Cardiac fibroblast (primary cell): Measurements from ENCODE around the gene FRS2.

Source experiments
- DNase-seq, 2 donors: peaks; one replicate each; pipeline versions ENCODE4 v3.0.0 to v3.0.0-alpha.2; 2010; ENCODE audit warnings: low read depth in 2 of 2
- H3K4me3 ChIP-seq, 2 donors: replicated peaks in 1 of 2; 1 replicate in 1 of 2; 2 replicates in 1 of 2; pipeline ENCODE4 v1.5.1; 2011; ENCODE audit warnings: low read depth in 2 of 2, low read length in 2 of 2, mild to moderate bottlenecking in 2 of 2, moderate library complexity in 1 of 2
- CTCF ChIP-seq: IDR thresholded peaks from one replicate; pipeline ENCODE4 v1.5.1; 2011; ENCODE audit warnings: low read depth, mild to moderate bottlenecking, low read length, inconsistent platforms

Gene FRS2

DNA sequence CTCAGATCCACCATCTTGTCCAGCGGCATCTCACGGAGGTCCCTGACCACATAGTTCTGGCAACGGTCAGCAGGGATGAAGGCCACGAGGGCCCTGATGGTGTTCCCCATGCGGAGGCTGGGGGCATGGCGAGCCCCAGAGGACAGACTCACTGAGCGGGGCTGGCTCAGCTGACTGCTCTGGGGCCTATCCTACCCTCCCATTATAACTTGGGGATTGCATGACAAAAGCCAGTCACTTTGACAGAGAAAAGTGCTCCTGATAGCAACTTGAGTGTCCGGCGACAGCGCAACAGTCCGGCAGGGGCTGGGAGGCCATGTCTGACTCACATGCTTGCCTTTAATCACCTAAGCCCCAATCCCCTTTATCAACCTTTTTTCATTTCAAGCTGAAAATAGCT is 140.5 kb downstream of the FRS2 start, which contains the start of gene LRRC10:
Gene LRRC10, minus strand, starts transcription at position 179 of the 400 bp plus-strand sequence. Its CDS starts 69 bp downstream, at position 110.
- H3K4me3 ChIP-seq, result no peak within 1 kb of the TSS
- no peak for DNase-seq
- TF ChIP-seq CTCF, result no peak

- DNase-seq, result no peak
- no peak for TF ChIP-seq CTCF
- H3K4me3 ChIP-seq, result no peak overlapping the region
Measured at GRCh38 chr12:69613351-69613750, 143.2 kb downstream of the FRS2 start.

DNA sequence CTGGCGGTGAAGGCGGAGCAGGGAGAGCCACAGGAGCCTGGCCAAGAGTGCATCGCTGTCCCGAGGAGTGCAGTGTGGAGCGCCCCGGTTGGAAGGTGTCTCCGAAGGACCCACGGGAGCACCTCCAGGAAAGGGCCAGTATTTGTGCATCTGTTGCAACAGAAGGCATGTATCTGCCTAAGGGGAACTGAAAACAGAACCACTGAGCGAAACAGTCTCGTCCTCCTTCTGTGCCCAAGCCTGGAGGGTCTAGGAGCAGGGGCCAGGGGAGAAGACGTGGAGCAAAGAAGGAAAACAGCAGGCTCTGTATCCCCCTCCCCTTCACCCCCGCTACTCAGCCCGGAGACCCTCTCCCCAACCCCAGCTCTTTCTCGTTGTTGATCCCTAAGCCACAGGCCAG is 145.8 kb downstream of the FRS2 start:
- DNase-seq, result no peak
- no peak for TF ChIP-seq CTCF
- H3K4me3 ChIP-seq, result no peak overlapping the region

DNA sequence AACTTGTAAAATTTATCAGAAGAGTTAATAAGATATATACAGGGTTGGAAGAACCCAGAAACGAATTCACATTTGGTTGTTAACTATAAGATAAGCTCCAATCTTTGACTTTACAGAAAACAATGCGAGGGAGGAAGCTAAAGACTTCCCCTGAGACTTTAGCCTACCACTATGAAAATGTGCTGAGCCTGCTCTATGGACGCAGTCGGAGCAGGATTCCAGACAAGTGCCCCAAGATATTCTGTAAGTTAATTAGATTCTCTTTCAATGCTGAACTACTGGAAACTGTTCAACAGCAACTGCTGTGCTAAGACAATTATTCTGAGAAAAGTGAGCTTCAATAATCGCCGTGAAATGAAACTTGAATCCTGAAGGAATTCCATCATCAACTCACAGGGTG is 148.9 kb downstream of the FRS2 start:
- TF ChIP-seq CTCF, result no peak
- H3K4me3 ChIP-seq, result no peak overlapping the region
- peak in 1 of 2 donors; percentile 49 for DNase-seq

GRCh38 chr12:69620077-69620476 is 149.9 kb downstream of the FRS2 start:
- H3K4me3 ChIP-seq, result no peak overlapping the region
- no peak for TF ChIP-seq CTCF
- no peak for DNase-seq

DNA sequence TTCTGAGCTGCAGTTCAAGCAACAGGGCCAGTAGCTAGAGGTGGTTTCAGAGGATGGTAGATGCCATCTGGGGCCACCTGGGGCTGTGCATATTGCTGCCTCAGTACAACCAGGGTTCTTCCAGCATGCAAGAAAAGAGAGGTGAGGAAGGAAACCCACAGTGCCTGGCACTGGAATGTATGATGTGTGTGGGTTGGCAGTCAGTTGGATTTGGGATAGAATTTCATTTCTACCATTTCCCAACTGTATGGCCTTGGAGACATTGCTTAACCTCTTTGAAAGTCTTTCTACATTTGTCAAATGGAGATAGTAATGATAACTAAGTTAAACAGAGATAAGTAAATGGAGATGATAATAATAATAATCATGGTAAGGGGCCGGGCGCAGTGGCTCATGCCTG is 150.7 kb downstream of the FRS2 start:
- H3K4me3 ChIP-seq, result no peak overlapping the region
- TF ChIP-seq CTCF, result no peak
- DNase-seq, result peak in 1 of 2 donors; percentile 9

DNA sequence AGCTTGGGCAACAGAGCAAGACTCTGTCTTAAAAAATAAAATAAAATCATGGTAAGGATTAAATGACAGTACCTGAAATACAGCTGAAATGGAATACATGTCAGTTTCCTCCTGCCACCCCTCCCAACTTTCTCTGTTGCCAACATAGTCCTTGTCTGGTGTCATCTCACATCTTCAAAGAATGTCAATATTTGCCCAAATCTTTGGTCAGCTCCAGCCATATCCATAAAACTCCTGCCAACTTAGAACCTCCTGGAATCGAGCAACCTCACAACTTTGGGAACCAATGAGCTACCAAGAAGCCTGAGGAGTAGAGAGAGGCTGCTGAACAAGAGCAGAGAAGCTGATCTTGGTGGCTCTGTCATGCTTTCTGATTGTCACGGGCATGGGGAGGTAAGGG is 151.4 kb downstream of the FRS2 start:
- DNase-seq, result no peak

More for the DNA sequence above, 151.4 kb downstream of the FRS2 start:
- no peak overlapping the region for H3K4me3 ChIP-seq
- no peak for TF ChIP-seq CTCF
